ENCODE results near the gene CADPS.
"Not testable (repeated sequence)": the region's sequence is repeated elsewhere in the genome, so short reads cannot be mapped to it uniquely, and the experiment has no call there.

CADPS gene

DNA sequence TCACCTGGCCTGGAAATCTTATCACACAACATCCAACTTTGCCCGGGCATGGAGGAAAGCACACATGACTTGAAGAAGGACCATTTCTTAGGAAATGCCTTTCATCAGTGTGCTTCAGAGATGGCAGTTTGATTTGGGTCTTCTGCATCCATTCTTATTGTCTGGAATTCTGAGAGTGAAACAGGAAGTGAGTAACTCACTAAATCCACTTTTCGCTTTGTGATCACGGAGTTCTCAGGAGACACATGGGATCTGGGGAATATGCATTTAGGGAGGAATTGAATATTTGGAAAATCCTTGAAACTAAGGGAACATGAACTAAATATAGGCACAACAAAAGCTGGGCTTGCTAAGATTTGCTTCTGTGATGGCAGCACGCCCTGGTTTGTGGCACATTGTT is 289.4 kb downstream of the CADPS start:
- no peak for DNase-seq

DNA sequence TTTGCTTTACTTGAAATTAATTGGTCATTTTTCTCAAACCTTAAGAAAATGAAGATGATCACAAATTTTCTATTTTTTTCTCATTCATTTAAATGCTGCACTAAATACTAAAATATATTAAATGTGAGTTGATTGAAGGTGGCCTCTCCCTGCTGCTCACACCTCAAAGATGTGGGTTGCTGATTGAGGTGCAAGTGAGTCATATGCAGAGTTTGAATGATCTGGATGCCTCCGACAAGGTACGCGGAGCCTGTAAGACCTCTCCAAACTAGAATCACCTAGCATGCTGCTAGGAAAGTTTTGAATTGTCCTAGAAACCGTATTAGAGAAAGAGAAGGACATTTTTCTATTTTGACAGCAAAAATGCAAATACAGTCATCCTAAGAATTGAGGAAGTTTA is 290.6 kb downstream of the CADPS start:
- DNase-seq = no peak

DNA sequence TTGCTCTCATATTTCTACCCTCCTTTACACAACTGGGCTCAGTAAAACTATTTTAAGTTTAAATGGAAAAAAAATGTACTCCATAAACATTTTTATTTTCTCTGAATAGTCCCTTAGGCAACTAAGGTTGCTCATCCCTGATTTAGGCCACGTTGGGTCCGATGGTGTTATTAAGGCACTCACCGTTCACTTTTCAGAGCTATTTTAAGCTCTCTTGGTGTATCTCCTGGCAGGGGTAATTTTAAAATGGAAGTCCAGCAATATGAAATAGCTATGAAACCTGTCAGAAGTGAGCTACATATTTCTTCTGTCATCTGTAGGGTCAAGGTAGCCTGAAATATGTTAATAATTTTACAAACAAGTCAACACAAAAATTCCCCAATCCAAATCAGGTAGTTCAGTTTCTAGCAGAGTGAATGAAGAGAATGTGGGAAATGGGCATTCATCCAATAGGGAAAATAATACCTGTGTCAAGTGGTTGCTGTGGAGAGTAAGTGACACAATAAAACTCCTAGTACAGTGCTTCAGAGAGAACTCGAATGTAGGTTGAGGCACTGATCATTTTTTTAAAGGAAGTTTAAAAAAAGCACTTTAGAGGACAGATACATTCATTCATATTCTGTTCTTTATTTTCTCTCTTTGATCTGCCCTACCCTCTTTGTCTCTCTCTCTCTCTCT is 292.6 kb downstream of the CADPS start:
- DNase-seq = no peak

DNA sequence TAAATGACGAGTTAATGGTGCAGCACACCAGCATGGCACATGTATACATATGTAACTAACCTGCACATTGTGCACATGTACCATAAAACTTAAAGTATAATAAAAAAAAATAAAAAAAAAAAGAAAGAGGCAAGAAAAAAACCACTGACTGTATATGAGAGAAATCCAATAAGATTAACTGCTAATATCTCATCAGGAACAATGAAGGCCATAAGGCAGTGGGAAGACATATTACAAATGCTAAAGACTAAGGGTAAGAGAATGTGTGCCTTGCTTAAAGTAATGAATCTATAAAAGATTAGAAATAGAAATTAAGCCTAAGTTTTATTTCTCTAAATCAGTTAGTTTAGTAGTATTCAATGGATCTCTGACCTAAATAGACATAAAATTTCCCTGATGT is 294.7 kb downstream of the CADPS start:
- DNase-seq = not testable (repeated sequence)

DNA sequence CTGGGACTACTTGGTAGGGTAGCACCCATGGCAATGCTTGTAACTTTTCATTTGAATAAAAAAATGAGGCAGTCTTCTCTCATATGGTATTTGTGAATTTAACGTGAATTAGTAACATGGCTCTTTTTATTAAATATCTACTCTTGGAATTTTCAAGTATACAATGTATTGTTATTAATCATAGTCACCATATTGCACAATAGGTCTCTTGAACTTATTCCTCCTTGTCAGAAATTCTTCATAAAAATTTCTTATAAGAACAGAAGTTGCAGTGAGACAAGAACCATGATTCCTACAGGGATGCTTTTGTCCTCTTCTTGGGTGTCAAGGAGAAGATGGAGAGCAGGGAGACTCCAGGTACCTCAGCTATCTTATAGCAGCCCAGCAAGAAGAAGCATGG is 298.1 kb downstream of the CADPS start:
- no peak for DNase-seq

DNA sequence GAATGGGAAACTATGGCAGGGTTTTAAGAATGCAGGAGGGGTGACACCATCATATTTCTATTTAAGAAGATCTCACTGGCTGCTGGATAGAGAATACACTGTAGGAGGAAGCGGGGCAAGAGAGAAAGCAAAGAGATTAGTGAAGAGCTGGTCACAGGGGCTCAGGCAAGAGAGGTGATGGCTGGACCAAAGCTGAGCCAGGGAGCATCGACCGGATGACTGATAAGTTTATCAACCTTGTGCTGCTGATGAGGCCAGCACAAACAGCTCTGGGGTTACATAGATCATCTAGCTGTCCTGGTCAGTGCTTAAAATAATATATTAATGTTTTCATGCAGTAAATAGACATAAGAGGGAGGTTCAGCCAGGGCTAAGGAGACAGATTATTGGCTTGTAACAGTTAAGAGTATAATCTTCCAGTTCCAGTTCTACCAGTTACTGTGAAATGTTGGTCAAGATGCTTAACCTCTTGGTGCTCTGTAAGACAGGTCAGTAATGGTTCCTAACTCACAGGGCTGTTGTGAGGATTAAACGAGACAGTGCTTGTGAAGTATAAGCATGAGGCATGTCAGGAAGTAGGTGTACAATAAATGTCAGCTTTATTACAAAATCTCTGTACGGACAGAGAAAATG is 300.8 kb downstream of the CADPS start:
- no peak for DNase-seq

DNA sequence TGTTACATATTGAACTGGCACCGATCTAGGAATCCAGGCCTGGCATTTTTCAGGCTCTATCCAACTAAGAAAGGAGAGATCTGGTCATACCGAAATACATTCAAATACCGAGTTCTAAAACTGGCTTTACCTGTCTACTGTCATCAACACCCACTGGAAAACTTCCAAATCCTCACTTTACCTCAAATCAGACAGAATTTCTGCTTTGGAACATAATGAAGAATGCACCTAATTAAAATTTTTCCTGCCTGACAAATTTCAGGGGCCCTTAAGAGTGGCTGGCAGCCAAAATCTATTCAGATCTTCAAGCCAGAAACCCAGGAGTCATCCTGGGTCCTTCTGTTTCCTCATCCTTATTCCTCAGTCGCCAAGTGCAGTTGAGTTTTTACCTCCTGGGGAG is 303.3 kb downstream of the CADPS start:
- DNase-seq = no peak

DNA sequence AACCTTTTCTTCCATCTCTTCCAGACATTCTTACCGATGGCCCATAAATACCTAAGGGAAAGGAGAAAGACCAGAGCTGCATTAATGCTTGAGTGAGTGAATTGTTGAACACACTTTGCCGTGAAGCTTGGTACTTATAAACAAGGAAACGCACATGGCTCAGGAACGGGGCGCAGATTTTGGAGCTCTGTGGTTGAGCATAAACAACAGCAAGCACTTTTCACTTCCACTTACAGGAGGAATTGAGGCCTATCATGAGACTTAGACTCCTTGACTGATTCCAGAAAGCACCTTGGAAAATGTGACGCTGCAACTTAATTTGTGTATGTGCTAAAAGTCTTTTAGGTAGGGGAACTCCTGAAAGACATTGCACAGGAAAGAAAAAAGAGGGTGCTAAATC is 304.3 kb downstream of the CADPS start:
- no peak for DNase-seq

DNA sequence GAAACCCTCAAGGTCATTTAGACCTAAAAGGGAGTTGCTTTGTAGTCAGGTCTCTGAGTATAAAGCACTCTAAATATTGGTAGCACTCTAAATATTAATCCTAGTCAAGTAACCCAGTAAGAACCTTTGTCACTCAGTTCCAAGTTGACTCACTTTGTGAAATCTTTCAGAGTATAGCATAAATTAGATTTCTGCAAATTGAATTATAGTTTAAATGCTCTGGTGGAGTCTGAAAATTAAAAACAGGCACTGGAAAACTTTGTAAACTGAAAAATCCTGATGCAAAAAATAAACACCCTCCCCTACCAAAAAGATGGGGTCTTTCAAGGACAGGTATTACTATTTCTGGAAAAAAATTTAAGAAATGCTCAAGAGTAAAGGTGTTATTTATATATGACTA is 305.6 kb downstream of the CADPS start:
- no peak for DNase-seq

DNA sequence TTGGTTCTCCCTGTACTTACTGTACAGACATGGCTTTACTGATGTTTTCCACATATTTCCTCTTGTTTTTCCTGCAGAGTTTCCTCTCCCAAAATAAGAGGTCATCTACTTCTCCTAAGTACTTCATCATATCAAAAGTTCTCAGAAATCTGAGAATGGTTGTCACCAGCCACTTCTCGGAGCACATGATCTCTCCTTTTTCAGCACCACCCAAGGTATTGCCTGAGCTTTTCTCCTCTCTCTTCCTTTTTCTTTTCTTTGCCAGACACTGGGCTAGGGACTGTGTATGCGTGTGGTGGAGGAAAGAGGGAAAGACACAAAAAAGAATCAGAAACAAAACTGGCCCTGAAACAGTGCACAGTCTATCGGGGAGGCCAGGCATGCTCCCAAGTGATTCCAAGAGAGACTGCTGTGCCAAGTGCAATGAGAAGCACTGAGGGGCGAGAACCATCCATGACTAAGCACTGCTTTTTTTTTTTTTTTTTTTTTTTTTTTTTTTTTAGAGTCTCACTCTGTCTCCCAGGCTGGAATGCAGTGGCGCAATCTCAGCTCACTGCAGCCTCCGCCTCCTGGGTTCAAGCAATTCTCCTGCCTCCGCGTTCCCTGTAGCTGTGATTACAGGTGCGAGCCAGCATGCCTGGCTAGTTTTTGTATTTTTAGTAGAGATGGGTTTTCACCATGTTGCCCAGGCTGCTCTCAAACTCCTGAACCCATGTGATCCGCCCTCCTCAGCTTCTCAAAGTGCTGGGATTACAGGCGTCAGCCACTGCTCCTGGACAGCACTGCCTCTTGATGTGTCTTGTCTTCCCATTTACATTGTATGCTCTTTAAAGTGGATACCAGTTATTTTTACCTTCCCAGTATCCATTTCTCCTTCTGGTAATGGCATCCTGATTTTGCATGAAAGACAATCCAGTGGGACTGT is 307.9 kb downstream of the CADPS start:
- DNase-seq = no peak

DNA sequence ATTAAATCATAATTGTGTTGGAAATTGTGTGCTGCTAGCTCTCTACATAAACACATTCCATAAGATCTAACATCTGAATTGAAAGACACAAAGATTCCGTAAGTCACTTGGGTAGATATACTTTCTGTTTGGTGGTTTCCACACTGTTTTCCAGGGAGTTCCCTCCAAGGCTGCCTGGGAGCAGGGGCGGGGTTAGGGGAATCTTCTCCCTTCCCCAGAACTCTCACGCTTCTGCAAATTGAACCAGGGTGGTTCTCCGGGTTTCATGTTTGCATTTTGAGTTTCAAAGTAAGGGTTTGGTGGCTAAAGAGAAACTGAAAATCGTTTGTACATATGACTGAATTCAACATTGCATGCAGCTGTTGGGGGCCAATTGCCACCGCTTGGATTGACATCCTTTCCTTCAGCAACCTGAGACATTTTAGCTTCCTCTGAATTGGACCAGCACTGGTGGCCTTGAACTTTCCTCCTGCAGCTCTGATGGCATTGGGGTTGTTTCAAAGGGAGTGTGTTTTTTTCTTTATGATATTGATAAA is 309.1 kb downstream of the CADPS start:
- DNase-seq = no peak

DNA sequence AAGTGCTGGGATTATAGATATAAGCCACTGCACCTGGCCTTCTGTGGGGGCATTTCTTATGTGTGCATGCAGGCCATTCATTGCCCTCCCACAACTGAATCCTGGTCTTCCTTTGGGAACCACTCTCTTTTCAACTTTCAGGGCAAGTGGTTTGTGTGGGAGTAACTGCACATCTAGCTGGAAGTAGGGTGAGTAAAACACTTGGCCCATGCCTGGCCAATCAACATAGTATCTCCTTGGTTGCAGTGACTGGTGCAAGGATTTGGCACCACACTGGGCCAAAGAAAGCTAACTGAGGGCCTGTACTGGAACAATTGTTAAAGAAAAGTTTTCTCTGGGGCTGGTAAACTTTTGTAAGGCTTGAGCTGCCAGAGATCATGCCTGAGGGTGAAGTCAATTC is 312.6 kb downstream of the CADPS start:
- DNase-seq = no peak

DNA sequence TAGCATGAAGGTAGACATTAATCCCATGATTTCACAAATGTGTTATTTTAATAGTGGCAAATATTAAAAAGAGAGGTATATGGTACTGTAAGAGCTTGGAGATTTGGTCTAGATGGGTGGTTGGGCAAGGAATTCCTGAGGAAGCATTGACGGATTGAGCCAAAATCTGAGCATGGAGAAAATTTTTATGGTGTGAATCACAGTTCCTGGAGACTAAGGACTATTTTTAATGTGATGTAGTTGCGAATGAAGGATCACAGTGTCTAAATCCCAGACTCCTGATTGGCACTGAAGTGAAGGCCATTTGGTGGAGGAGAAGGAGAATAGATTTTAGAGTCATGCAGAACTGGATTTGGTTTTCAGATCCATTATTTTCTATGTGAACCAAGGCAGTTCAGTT is 313.2 kb downstream of the CADPS start:
- no peak for DNase-seq

DNA sequence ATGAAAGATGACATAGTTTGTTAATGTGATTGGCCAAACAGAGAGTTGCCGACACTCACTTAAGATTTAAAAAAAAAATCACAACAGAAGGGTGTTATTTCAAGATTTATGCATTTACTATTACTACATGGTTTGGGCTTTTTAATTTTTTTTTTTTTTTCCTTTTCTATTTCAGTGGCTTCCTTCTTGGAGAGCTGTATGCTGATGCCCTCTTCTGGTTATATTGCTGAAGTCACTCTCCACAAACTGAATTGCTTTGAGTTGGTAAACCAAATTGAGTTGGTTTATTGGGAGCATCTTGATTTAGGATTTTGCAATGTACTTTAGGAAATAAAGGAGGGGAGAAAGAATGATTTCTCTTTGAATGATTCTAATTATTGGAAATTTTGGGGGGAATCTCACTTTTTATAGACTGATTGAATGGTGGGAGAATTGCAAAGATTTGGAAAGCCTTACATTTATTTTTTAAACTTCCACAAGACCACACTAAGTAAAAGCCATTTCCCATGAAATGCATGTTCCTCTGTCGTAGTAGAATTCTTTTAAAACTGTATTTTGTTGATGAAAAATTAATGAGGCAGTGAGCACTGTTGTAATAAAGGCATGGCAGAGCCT is 315.3 kb downstream of the CADPS start:
- no peak for DNase-seq

DNA sequence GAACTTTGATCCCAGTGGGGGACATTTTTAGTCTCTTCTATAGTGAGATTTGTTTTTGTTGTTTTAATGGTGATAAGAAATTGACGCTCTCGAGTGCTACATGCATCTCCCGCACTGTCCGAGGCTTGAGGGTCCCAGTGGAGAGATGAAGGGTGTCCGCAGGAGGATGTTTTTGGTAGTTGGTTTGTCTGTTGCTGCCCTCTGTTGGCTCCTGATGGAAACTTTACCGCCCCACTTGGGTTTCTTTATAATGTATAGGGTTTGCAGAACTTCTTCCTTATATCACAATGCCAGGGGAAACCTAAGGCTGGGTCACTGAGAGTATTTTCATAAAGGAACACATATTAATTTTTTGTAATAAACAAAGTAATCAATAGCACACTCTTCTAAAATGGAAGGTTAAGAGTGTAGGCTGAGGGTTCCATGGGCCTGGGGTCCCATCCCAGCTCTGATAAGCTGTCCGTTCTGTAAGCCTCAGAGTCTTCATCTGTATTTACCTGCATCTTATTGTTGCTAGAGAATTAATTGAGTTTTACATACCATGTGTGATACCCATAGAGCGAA is 316.6 kb downstream of the CADPS start:
- DNase-seq = no peak

DNA sequence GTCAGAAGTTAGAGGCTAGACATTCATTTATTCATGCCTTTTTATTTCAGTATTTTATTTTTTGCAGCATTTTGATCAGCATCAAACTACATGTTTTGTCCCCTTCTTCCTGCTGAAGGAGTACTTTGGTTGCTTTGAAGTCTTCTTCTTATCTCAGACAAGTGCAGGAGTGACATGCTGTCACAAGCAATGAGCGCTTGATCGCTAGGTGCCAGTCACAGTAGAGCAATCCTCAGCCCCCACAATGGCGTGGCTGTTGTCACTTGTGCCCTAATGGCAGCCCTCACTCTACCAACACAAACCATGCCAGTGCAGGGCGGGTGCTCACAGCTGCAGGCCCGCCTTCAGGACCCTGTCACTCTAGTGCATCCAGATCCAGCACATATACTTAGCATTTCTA is 317.2 kb downstream of the CADPS start:
- no peak for DNase-seq

DNA sequence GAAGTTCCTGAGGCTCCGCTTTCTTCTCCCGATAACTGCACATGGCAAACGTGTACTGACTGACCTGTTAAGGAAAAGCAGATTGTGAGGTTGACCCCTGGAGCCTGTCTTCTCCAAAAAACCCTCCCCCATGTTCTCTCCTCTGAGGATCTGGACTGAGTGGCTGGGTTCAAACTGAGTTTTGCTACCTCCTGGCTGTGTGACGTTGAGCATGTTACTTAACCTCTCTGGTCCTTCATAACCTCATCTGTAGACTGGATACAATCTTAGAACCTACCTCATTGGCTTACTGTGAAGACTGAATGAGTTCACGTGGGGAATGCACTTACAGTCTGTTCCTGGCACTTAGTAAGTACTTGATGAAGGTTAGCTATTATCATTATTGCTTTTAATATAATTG is 317.8 kb downstream of the CADPS start:
- no peak for DNase-seq

DNA sequence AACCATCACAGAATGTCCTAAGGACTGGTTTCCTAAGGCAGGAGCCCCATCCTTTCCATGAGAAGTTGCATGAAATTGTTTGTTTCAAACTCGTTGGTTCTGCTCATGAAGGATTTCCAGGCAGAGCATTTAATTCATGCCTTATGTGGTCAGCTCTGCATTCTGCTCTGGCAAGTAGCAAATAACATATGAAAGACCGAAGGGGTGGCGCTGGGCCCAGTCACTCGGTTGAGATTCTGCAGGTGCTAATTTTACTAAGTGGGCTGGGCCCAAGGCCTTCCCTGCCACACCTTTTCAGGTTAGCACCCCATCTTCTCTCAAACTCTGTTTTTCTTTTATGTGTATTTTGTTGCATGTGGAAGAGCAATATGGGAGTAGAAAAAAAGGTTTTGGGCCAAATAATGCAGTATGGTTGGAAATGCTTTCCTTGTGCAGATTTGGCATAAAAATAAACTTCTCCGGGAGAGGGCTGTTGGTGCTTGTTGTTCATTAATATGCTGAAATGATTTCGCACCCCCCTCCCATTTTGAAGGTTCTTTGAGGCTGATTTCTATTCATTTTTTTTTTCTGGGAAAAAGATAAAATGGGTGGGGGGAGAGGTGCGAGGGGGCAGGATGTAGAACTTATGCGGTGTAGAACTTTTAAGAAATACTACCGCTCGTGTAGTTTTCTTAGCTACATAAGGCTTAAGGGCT is 318.9 kb downstream of the CADPS start:
- no peak for DNase-seq

DNA sequence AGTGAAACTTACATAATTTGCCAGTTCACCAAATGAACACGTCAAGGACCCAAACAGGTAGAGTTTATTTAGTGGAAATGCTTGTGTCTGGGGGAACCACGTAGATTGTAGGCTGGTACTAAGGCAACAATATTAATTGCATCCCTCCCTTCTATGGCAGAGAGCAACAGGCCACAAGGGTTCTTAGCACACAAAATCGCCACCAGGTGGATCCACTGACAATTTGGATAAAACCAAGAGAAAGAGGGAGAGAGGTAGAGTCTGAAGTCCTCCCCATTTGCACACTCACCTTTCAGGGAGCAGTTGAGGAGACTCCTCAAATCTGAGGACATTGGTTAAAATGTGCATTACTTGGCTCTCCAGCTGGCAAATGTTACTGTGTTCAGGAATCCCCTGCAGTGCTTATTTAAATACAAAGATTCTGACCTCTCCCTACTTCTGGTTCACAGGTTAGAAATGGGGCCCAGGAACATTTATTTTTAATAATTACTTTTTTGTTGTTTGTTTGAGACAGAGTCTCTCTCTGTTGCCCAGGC is 320.9 kb downstream of the CADPS start:
- DNase-seq = no peak

DNA sequence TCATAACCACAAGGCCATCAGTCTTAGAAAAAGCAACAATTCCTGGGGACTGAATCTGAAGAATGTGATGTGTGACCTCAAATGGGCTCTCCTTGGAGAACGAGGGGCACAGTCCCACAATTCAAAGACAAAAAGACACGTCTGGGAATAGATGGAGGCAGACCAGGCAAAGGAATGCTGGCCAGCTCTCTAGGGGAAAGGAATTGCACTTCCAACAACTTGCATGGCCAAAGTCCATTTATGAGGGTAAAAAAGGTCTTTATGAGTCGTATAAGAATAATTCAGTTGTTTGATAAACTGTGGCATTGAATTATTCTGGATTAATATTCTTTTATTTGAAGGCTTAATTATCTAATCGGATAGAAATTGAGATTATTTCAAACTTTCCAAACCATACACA is 321.4 kb downstream of the CADPS start:
- no peak for DNase-seq

DNA sequence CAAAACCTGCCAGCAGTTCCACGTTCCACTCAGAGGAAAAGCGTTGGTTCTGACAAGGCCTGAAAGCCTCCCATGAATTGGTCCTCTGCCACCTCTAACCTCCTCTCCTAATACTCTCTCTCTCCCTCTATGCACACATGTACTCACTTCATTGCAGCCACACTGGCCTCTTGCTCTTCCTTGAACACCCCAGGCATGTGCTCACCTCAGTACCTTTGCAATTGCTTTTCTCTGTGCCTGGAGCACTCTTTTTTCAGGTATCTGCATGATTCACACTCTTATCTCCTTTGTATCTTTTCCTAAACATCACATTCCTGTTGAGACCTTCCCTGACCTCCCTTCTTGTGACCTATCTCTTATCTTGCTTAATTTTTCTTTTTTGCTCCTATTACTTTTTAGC is 323.7 kb downstream of the CADPS start:
- DNase-seq = no peak

DNA sequence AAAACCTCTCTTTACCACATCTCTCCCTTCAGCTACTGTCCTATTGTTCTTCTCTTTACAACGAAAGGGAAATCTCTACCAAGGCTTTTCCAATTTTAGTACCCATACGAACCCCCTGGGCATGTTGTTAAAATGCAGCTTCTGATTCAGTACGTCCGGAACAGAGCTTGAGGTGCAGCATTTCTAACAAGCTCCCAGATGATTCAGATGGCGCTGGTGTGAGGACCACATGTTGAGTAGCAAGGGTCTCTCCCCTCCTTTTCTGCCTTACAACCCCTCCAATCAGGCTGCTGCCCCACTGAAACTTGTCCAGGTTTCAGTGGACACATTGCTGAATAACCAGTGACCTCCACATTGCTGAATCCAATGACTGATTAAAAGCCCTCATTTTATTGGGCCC is 324.8 kb downstream of the CADPS start:
- DNase-seq = no peak

Measured in stimulated activated naive CD4-positive, alpha-beta T cell treated with Interleukin-2 at 50 U/mL for 16 hours (primary cell).